T-helper 9 cell (primary cell): ENCODE data around the gene LCE2C.
"Not testable (repeated sequence)": the region's sequence is repeated elsewhere in the genome, so short reads cannot be mapped to it uniquely, and the experiment has no call there.

Experiments
- DNase-seq: peaks from one replicate; pipeline ENCODE4 v3.0.0-alpha.2; 2020
- total RNA-seq, 2 donors: gene quantifications; one replicate each; lab custom pipeline; 2026; lab: John Stamatoyannopoulos, UW

The LCE2C gene
- total RNA-seq = 0 reads per million in 2 donors

- not testable (repeated sequence) for DNase-seq
These were observed at the start of gene LCE2C for GRCh38 chr1:152674983-152675382. Gene LCE2C, plus strand, starts transcription at chr1:152675279. Its CDS starts 737 bp downstream, at chr1:152676016.

GRCh38 chr1:152626744-152627143 is 48.3 kb upstream of the LCE2C start:
- DNase-seq = no peak

- DNase-seq = no peak
These were observed 44.5 kb upstream of the LCE2C start for GRCh38 chr1:152630596-152630995.

GRCh38 chr1:152640351-152640750 is 34.7 kb upstream of the LCE2C start:
- DNase-seq = no peak

GRCh38 chr1:152643945-152644344 is 31.1 kb upstream of the LCE2C start:
- no peak for DNase-seq

GRCh38 chr1:152645146-152645545 is 29.9 kb upstream of the LCE2C start:
- no peak for DNase-seq

GRCh38 chr1:152646656-152647055 is 28.4 kb upstream of the LCE2C start:
- no peak for DNase-seq

- DNase-seq = peak; percentile 23
These were observed 21.0 kb upstream of the LCE2C start for GRCh38 chr1:152654110-152654509.

- no peak for DNase-seq
These were observed 18.6 kb upstream of the LCE2C start for GRCh38 chr1:152656459-152656858.

- DNase-seq = no peak
These were observed 17.4 kb upstream of the LCE2C start for GRCh38 chr1:152657677-152658076.

GRCh38 chr1:152658649-152659048 is 16.4 kb upstream of the LCE2C start:
- no peak for DNase-seq

GRCh38 chr1:152663098-152663497 is 12.0 kb upstream of the LCE2C start, which contains the start of gene LCE2D:
Gene LCE2D, plus strand, starts transcription at chr1:152663380. Its CDS starts 726 bp downstream, at chr1:152664106.
- no peak for DNase-seq

GRCh38 chr1:152666171-152666570 is 8.9 kb upstream of the LCE2C start:
- DNase-seq = not testable (repeated sequence)

- DNase-seq = no peak
These were observed 7.4 kb upstream of the LCE2C start for GRCh38 chr1:152667648-152668047.

- no peak for DNase-seq
These were observed 2.1 kb upstream of the LCE2C start for GRCh38 chr1:152673016-152673415.

- DNase-seq = no peak
These were observed 4.4 kb downstream of the LCE2C start for GRCh38 chr1:152679459-152679858.

- no peak for DNase-seq
These were observed 6.5 kb downstream of the LCE2C start for GRCh38 chr1:152681616-152682015.

- no peak for DNase-seq
These were observed 8.8 kb downstream of the LCE2C start for GRCh38 chr1:152683846-152684245.

GRCh38 chr1:152685823-152686222 is 10.7 kb downstream of the LCE2C start, which contains the start of gene LCE2B:
Gene LCE2B, plus strand, starts transcription at chr1:152686123. Its CDS starts 721 bp downstream, at chr1:152686844.
- DNase-seq = not testable (repeated sequence)

GRCh38 chr1:152697701-152698600 is 22.9 kb downstream of the LCE2C start, which contains the start of gene LCE2A:
Gene LCE2A, plus strand, starts transcription at chr1:152698345. Its CDS starts 557 bp downstream, at chr1:152698902.
- no peak for DNase-seq

- no peak for DNase-seq
These were observed 24.7 kb downstream of the LCE2C start for GRCh38 chr1:152699746-152700145.

GRCh38 chr1:152707860-152708259 is 32.8 kb downstream of the LCE2C start, which contains the start of gene LCE4A:
Gene LCE4A, plus strand, starts transcription at chr1:152708160. Its CDS starts 916 bp downstream, at chr1:152709076.
- no peak for DNase-seq

GRCh38 chr1:152718238-152718637 is 43.2 kb downstream of the LCE2C start:
- DNase-seq = no peak

- no peak for DNase-seq
These were observed 50.2 kb downstream of the LCE2C start for GRCh38 chr1:152725261-152725660.
